ENCODE data around the gene CCNT1. TPM values are rescaled to one million over a fixed set of nuclear protein-coding genes. Genes with fewer than 3 reads are reported as not detected.

The CCNT1 gene
- total and polyA plus RNA-seq, 2 of the 13 experiments (the other 11 are each of a cell fraction or from before 2014, with no cell fraction given) = 18.0 to 28.2 TPM

DNA sequence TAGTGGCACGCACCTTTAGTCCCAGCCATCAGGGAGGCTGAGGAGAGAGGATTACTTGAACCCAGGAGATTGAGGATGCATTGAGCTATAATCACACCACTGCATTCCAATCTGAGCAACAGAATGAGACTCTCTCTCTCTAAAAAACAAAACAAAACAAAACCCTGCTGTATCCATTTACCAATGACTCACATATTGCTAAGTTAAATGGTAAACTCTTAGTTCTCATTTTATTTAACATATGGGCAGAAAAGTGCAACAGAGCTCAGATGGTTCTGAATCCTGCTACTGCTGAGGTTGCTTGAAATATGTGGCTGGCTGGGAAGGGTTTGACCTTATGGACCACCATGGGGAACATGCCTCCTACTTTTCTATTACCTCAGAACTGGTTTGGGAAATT lies 33.7 kb upstream of the CCNT1 start:
- intact Hi-C loops (cut with micrococcal nuclease; ENCODE audit: unreplicated experiment) (no loop called here), in situ Hi-C loops (cut with HindIII; ENCODE audit: extremely low pct_ligation_motif_present, low pct_unique_long_range_greater_than_20kb) (loop anchor here (5.0 kb wide), 1 partner anchor 47 kb away; no protein-coding TSS in a partner anchor)
- no peak overlapping the region for H2AFZ ChIP-seq (ENCODE audit: low read length)
- peaks cover 0 to 5% of the 10 kb centered on the region in 2 experiments; a peak in 2 of 5 replicates for H3K27me3 ChIP-seq (ENCODE audit: control insufficient read depth in 1 of 2, insufficient read depth in 2 of 2, low read length in 2 of 2)
- 0 out of 2 replicates have a peak, but pooled peaks cover 9% of the 10 kb centered on the region for H3K4me1 ChIP-seq (ENCODE audit: insufficient read depth, low read length)
- H3K4me2 ChIP-seq (ENCODE audit: low read depth, low read length) = no peak overlapping the region
- ATAC-seq (no peak), FAIRE-seq (no peak), DNase-seq (ENCODE audit: low spot score) (no peak)
- H3K79me2 ChIP-seq (ENCODE audit: insufficient read depth, low read length) = no peaks in the 10 kb centered on the region
- ChIA-PET CTCF (ENCODE audit: low intra/inter-chr PET ratio, low total read pairs) (no interaction called here), POLR2A (no interaction called here)
- H3K36me3 ChIP-seq (replicated peaks in 1 of 2; ENCODE audit: control insufficient read depth in 1 of 2, insufficient read depth in 2 of 2, low read length in 2 of 2) = no peaks in the 10 kb centered on the region
- no peaks in the 10 kb centered on the region for H3K9me3 ChIP-seq (ENCODE audit: low read length)
- H3K4me3 ChIP-seq (replicated peaks in 1 of 3; ENCODE audit: insufficient read depth in 1 of 3, low read depth in 2 of 3, low read length in 3 of 3) = no peak overlapping the region
- H3K9ac ChIP-seq (ENCODE audit: insufficient read depth, low read depth, low read length) = no peak overlapping the region
- no TSS peak for BruUV-seq (replicated peaks)
- H4K20me1 ChIP-seq (ENCODE audit: insufficient read depth, low read length) = no peaks in the 10 kb centered on the region
- TF ChIP-seq ZBTB7A (CRISPR knock-in tag; IDR thresholded peaks at IDR 0.05) (no peak), ZKSCAN5 (CRISPR knock-in tag; IDR thresholded peaks at IDR 0.05) (no peak), PTBP1 (IDR thresholded peaks at IDR 0.05; ENCODE audit: low read depth, low read length, poor library complexity, severe bottlenecking) (no peak), ZNF441 (CRISPR knock-in tag; IDR thresholded peaks at IDR 0.05; ENCODE audit: borderline replicate concordance) (no peak), AGO1 (IDR thresholded peaks at IDR 0.05; ENCODE audit: low read depth, low read length, poor library complexity, severe bottlenecking) (no peak), RBM39 (IDR thresholded peaks at IDR 0.05; ENCODE audit: low read depth, low read length, poor library complexity, severe bottlenecking) (no peak), KDM2A (CRISPR knock-in tag; IDR thresholded peaks at IDR 0.05; ENCODE audit: borderline replicate concordance, low read depth) (no peak)
- TF ChIP-seq, protein P1, sequence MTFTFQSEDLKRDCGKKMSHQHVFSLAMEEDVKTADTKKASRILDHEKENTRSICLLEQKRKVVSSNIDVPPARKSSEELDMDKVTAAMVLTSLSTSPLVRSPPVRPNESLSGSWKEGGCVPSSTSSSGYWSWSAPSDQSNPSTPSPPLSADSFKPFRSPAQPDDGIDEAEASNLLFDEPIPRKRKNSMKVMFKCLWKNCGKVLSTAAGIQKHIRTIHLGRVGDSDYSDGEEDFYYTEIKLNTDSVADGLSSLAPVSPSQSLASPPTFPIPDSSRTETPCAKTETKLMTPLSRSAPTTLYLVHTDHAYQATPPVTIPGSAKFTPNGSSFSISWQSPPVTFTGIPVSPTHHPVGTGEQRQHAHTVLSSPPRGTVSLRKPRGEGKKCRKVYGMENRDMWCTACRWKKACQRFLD (CRISPR knock-in tag; IDR thresholded peaks at IDR 0.05; ENCODE audit: borderline replicate concordance) = no peak
- no peak overlapping the region for H3K27ac ChIP-seq (ENCODE audit: extremely low read length, insufficient read depth, low read length)
- WGBS (ENCODE audit: low lambda C conversion rate) = 82% methylated on average over 1 of the region's 1 CpG
